Right lobe of liver (tissue), 6 donors: Measurements from ENCODE around the gene RBM5. TPM values are rescaled to one million over a fixed set of nuclear protein-coding genes. Genes with fewer than 3 reads are reported as not detected.

Source experiments
- ATAC-seq, 4 donors: fragments of 200-7000 bp; cut with Tn5 transposase; one replicate each; pipeline ENCODE4 v1.9.1; 2020; ENCODE audit warnings: mild to moderate bottlenecking in 4 of 4, moderate library complexity in 4 of 4
- DNase-seq, 3 donors: peaks; one replicate each; pipeline ENCODE4 v3.0.0-alpha.2; 2020
- H3K27ac ChIP-seq, 3 donors: fragments of 200-600 bp; one replicate each; pipeline ENCODE4 v1.8.0; 2022
- H3K27me3 ChIP-seq, 2 donors: fragments of 200-600 bp; one replicate each; pipeline ENCODE4 v1.8.0; 2022
- H3K36me3 ChIP-seq, 4 donors: fragments of 200-600 bp; sonication (generic) in 1 of 4; one replicate each; pipeline versions ENCODE4 v1.5.1 to v1.8.0; 2017 to 2022; ENCODE audit warnings: control low read depth in 1 of 4
- H3K4me1 ChIP-seq, 4 donors: fragments of 200-600 bp; sonication (generic) in 1 of 4; one replicate each; pipeline versions ENCODE4 v1.5.1 to v1.8.0; 2017 to 2022; ENCODE audit warnings: control low read depth in 1 of 4
- H3K4me3 ChIP-seq, 3 donors: fragments of 200-600 bp; one replicate each; pipeline ENCODE4 v1.8.0; 2022
- H3K9me3 ChIP-seq, 4 donors: fragments of 200-600 bp; sonication (generic) in 1 of 4; one replicate each; pipeline versions ENCODE4 v1.5.1 to v1.8.0; 2017 to 2022; ENCODE audit warnings: control low read depth in 1 of 4
- POLR2A ChIP-seq: fragments of 450-650 bp; IDR thresholded peaks from one replicate; pipeline ENCODE4 v1.6.1; 2017; ENCODE audit warnings: antibody characterized with exemption, mild to moderate bottlenecking
- WGBS: methylation state at CpG from one replicate; pipeline ENCODE4 v1.1.6; 2018; ENCODE audit warnings: low coverage, low lambda C conversion rate; ENCODE audit not compliant: insufficient coverage; ENCODE audit errors: missing lambda C conversion rate; 5-methylcytosine and 5-hydroxymethylcytosine counted together
- intact Hi-C, 2 donors: fragments of 100-400 bp; cut with DNase I; formaldehyde crosslinking; loops; one replicate each; pipeline versions ENCODE4 v1.11.2 to v1.14.1; 2022
- total RNA-seq, 6 experiments: library from RNA; depleted of rRNA in 2 of 6; stranded (reverse); fragments of >200 nt in 2 of 6; fragmentation: NEBNext Ultra II Directional in 3 of 6; extraction: Animal tissue kit (Norgen Biotek cat#: 25700) in 3 of 6; gene quantifications; one replicate each; pipeline versions ENCODE4 v1.1.0 to v1.2.4, GENCODE V29; 2016 to 2023
- TF ChIP-seq, protein P1 (sequence below), 4 donors: fragments of 200-600 bp in 3 of 4; fragments of 450-650 bp in 1 of 4; IDR thresholded peaks; one replicate each; pipeline versions ENCODE4 v1.5.1 to v1.8.0; 2016 to 2022; ENCODE audit warnings: antibody characterized with exemption in 4 of 4, mild to moderate bottlenecking in 2 of 4
- donor health status: DM: no; HTN: yes; CAD: no.
- donor health status: DM: no; HTN: no; CAD: no.
- donor health status: DM: no; HTN: no; CAD: no.
- donor health status: DM: no; HTN: yes; CAD: no.
- donor health status: DM: no; HTN: yes; CAD: no.

The RBM5 gene
- total RNA-seq, 6 experiments from 2014 or later: 42.1 to 62.4 (median 46.4) TPM

DNA sequence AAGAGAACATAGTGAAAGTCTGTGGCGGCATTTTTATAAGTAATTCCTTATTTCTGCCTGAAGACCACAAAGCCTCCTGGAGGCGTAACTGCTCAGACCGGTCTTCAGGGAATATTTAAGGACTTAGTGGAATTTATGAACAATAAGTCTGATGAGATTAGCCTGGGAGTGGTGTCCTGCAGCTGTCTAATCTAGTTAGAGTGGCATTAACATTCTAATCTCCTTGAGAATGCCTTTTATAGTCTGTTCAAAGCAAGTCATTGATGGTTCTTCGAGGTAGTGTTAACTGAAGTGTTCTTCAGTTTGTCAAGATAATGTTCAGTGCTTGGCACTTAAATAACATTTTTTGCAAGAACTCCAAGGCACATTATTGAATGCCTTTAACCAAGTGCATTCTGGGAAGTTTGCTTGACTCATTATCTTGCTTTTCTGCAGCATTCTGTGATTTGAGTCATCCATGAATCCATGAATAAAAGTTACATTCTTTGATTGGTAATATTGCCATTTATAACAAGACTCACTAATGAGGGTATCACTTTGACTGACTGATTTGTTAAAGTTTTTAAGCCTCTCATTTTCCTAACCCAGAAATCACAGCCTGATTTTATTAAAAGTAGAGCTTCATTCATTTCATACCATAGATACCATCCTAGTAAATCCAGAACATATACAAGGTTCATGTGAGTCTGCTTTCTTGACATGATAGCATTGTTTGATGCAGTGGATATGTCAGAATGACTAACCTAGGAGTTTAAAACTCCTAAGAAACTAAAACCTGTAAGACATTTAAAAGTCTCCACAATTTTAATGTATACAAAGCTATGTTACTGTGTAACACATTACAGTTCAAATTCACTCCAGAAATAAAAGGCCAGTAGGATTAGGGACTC is 12.5 kb downstream of the RBM5 start:
- 97% methylated on average over 4 of the region's 4 CpGs for WGBS
- TF ChIP-seq, protein P1, sequence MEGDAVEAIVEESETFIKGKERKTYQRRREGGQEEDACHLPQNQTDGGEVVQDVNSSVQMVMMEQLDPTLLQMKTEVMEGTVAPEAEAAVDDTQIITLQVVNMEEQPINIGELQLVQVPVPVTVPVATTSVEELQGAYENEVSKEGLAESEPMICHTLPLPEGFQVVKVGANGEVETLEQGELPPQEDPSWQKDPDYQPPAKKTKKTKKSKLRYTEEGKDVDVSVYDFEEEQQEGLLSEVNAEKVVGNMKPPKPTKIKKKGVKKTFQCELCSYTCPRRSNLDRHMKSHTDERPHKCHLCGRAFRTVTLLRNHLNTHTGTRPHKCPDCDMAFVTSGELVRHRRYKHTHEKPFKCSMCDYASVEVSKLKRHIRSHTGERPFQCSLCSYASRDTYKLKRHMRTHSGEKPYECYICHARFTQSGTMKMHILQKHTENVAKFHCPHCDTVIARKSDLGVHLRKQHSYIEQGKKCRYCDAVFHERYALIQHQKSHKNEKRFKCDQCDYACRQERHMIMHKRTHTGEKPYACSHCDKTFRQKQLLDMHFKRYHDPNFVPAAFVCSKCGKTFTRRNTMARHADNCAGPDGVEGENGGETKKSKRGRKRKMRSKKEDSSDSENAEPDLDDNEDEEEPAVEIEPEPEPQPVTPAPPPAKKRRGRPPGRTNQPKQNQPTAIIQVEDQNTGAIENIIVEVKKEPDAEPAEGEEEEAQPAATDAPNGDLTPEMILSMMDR (IDR thresholded peaks at IDR 0.05): no peak
- TF ChIP-seq POLR2A: no peak
- Histone ChIP-seq H3K36me3 (peaks cover 40 to 100% (median 71%) of the 10 kb centered on the region in 4 donors), H3K27me3 (no peaks in the 10 kb centered on the region), H3K9me3 (no peaks in the 10 kb centered on the region), H3K27ac (no peak overlapping the region), H3K4me1 (no peaks in the 10 kb centered on the region), H3K4me3 (no peak overlapping the region)
- DNase-seq: no peak
- no peak for ATAC-seq
- intact Hi-C loops: no loop called here

DNA sequence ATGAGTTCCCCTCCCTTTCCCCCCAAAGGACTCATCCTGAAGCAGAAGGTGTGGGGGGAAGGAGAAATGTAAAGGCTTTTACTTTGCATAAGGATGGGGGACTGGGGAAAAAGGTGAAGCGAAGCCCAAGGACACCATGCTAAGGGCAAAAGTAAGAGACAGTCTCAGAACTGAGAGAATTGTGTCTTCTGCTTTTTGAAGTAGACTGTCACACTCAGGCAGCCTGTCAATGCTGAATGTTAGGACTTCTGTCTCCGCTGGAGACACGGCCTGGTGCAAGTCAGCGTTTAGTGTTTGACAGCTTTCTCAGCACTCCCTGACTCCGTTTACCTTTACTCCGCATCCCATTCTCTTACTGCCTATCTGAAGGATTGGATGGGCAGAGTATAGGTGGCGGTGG is 13.8 kb downstream of the RBM5 start:
- ATAC-seq (no peak), DNase-seq (peak in 1 of 3 donors; percentile 14)
- Histone ChIP-seq H3K36me3 (peaks cover 48 to 100% (median 72%) of the 10 kb centered on the region in 4 donors), H3K4me3 (no peak overlapping the region), H3K27me3 (no peaks in the 10 kb centered on the region), H3K4me1 (no peaks in the 10 kb centered on the region), H3K9me3 (no peaks in the 10 kb centered on the region), H3K27ac (no peak overlapping the region)
- WGBS: 94% methylated on average over 7 of the region's 7 CpGs
- intact Hi-C loops: no loop called here
- no peak for TF ChIP-seq POLR2A
- TF ChIP-seq, protein P1 (IDR thresholded peaks at IDR 0.05): no peak

DNA sequence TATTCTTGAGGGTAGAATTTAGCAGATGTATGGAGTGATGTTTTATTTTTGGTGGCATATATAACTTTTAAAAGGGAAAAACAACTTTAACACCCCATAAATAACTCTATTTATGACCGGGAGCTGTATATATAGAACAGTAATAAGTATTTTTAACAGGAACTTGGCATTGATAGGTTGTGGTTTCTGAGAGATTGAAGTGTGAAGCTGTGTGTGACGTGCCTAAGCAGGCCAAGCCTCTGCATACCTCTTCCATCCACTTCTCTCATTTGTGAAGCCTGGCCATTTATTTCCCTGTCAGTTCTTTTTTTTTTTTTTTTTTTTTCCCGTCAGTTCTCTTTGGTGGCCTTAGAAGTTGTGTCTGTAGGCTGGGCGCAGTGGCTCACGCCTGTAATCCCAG is 23.0 kb downstream of the RBM5 start:
- Histone ChIP-seq H3K36me3 (peaks cover 39 to 100% (median 79%) of the 10 kb centered on the region in 4 donors), H3K4me1 (no peaks in the 10 kb centered on the region), H3K9me3 (no peaks in the 10 kb centered on the region), H3K4me3 (no peak overlapping the region), H3K27me3 (no peaks in the 10 kb centered on the region), H3K27ac (no peak overlapping the region)
- intact Hi-C loops: no loop called here
- ATAC-seq (no peak), DNase-seq (no peak)
- TF ChIP-seq POLR2A: no peak
- TF ChIP-seq, protein P1 (IDR thresholded peaks at IDR 0.05): no peak
- 77% methylated on average over 1 of the region's 5 CpGs for WGBS

DNA sequence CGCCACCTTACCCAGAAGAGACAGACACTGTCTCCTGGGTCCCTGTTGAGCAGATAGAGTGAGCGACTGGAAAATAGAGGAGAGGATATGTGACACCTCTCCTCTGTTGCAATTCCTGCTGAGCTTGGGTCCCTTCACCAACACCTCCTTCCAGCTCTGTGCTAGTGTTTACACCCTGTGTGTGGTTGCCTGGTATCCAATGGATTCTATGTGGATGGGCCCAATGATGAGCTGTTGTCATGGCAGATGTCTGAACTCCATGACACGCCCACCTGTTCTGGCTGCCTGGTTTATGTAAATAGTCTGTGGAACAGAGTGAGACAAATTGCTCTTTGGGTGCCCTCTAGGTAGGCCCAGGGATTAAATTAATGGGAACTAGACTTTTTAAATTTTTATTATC is 23.7 kb downstream of the RBM5 start:
- Histone ChIP-seq H3K4me1 (no peaks in the 10 kb centered on the region), H3K27ac (no peak overlapping the region), H3K27me3 (no peaks in the 10 kb centered on the region), H3K9me3 (no peaks in the 10 kb centered on the region), H3K36me3 (peaks cover 39 to 100% (median 77%) of the 10 kb centered on the region in 4 donors), H3K4me3 (no peak overlapping the region)
- peak in 3 of 4 donors; percentile 31 to 45 (median 43) for ATAC-seq
- intact Hi-C loops: no loop called here
- no peak for TF ChIP-seq POLR2A
- TF ChIP-seq, protein P1 (IDR thresholded peaks at IDR 0.05): no peak
- 93% methylated on average over 3 of the region's 3 CpGs for WGBS
- DNase-seq: no peak
